RCC 7860 (cell line): ENCODE measurements around the gene SCTR.

Source experiments
- DNase-seq: peaks from one replicate; pipeline ENCODE4 v3.0.0-alpha.2; 2015; ENCODE audit warnings: low spot score
- FAIRE-seq: peaks from 2 replicates; lab custom pipeline; 2012; peaks lifted over from hg19 to GRCh38; lab: Jason Lieb, UNC

Gene SCTR

DNA sequence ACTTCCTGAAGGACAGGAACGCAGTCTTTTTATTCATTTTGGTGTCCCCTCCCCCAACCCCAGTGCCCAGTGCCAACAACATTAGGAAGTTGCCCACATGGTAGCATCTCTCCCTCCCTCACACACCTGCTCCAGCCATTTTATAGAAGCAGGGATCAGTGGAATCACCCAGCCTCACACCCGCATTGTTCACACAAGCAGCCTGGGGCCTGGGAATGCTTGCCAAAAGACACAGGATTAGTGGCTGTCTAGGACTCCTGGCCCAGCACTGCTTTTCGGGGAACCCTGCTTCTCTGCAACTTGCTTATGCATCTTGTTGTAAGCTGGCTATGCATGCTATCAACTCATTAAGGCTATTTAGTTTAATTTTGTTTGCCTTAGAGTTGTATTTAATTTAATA, 74.8 kb downstream of the SCTR start:
- DNase-seq (no peak), FAIRE-seq (no peak)

DNA sequence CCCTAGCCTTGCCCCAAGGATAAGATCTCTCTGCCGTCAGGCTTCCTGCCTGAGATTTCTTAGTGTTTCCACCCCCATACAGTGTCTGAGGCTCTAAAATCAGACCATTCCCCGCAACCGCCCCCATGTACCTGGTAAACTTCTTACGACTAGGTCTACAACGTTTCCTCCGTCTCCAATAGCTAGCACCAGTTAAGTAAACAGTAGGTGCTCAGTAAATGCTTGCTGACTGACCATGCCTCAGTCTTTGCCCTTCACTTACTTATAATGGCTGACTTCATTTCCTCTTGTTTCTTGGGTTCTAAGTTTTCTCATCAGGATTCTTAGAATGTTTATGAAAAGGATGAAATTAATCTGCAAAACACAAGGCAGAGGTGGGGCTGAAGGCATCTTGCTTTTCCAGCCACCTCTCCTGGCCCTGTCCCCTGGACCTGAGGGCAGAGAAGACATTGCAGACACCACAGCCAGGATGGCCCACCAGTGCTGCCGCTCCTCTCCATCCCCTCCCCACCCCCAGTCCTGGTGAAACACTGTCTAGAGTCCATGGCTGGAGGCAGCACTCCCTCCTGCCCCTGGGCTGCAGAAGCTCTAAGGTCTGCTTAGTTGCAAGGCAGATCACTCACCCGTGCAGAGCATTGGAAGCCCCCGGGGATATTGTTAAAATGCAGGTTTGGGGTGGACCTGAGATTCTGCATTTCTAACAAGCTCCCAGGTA, 75.7 kb downstream of the SCTR start:
- DNase-seq: no peak
- no peak for FAIRE-seq

DNA sequence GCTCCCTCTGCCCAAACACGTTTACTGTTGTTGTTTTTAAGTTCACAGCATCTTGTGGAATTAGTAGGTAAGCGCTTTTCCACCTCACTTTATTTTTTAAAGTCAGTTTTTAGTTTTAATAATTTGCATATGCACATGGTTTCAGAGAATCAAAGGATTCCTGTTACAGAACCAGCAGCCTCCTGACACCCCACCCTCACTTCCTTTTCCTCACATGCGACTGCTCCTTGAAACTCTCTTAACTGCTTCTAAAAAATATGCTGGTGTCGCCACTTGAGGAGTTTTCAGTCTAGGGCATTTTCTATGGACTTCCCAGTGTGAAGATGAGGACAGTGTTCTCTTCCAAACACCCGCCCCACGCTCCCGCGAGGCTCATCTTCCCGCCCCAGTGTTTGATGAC, 78.2 kb downstream of the SCTR start:
- no peak for DNase-seq
- no peak for FAIRE-seq

DNA sequence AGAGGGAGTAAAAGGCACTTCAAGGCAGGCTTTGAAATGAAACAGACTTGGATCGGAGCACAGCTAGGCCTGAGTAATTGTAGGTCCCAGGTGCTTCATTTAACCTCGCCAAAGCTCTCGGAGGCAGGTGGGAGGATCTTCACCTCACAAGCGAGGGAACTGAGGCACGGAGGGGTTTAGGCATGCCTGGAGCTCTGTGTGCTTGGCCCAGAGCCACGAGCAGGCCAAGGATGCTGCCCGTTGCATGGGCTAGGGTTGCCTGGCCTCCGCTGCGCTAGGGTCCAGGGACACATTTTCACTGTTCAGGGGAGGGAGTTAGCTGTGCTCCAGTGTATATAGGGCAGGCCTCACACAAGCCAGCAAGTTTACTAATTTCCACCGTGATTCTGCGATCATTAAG, 81.4 kb downstream of the SCTR start:
- FAIRE-seq: no peak

DNA sequence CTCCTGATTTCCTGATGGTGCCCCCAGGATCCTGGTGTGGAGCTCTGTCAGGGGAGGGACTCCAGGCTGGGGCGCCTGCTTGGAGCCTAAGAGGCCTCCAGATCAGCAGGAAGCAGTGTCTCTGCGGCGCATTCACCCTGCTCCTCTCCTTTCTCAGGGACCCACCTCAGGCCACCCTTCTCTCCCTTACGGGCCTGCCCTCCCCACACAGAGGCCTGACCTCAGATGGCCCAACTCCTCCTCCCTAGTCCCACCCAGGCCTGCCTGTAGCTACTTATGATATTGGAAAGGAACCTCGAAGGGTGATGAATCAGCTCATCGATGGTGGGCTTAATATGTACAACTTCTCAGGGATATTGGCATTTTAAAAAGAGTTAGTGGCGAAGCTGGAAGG, 82.1 kb downstream of the SCTR start:
- no peak for FAIRE-seq

More for the DNA sequence above, 81.4 kb downstream of the SCTR start:
- no peak for DNase-seq

DNA sequence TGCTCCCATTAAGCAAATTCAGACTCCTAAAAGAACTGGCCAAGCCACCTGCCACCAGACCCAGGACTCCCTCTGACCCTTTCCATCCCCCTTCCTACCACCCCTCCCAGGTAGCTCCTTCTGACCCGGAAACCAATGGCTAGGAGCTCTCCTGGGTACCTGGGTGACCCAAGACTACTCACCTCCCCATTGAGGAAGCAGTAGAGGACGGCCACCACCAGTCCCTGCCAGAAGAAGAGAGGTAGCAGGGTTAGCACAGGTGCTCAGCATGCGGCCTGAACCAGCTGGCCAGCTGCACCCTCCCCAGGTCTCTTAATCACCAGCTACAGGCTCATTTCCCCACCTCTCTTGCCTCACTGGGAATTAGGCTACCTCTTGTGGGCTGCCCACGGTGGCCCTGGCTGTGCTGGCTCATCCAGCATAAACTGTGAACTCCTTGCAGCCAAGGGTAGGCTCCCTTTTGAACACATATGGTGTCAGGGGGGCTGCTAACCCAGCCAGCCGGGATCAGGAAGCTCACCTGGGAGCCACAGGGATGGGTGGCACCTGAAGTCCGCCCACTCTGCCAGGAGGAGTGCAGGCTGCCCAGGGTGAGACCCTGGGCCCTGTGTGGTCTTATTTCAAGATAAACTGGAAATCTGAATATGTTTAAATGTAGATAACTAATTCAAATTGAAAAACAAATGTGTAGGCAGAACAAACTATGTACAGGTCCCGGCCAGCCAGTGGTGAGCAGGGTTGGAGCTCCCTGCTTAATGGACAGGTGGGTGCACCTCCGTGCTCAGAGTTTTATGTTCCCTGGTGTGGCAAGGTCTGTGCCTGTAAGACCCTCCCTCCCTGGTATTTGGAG, 82.7 kb downstream of the SCTR start:
- no peak for DNase-seq
- no peak for FAIRE-seq

More for the DNA sequence above, 82.1 kb downstream of the SCTR start:
- DNase-seq: no peak

DNA sequence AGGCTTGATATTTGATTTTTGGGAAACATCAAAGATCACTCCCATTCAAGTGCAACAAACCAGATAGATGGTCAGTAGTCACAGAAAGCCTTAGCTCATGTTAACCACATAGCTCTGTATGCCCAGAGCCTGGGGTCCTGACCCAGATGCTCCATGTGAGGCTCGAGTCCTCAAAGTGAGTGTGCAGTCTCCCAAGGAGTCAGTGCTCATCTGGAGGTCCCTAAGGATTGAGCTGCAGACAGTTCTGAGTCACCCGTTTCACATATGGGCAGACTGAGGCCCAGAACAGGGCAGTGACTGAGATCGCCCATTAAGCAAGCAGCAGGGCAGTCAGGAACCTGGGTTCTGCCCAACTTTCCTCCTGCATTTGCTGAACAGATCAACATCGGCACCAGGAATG, 83.4 kb downstream of the SCTR start:
- FAIRE-seq (no peak), DNase-seq (no peak)

DNA sequence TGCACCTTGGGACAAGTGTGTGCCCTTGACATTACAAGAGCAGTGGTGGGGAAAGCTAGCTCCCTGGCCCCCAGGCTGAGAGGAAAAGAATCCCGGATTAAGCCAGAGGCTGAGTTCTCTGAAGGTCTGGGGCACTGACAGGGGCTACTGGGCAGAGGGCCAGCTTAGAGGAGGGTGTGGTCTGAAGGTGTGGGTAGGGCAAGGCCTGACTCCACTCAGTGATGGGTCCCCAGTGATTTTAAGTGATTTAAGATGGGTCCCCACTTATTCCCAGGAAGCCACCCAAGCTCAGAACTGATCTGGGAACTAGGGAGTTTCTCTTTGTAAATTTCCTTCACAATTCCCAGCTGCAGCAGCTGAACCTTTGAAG, 83.8 kb downstream of the SCTR start:
- DNase-seq: no peak
- no peak for FAIRE-seq

DNA sequence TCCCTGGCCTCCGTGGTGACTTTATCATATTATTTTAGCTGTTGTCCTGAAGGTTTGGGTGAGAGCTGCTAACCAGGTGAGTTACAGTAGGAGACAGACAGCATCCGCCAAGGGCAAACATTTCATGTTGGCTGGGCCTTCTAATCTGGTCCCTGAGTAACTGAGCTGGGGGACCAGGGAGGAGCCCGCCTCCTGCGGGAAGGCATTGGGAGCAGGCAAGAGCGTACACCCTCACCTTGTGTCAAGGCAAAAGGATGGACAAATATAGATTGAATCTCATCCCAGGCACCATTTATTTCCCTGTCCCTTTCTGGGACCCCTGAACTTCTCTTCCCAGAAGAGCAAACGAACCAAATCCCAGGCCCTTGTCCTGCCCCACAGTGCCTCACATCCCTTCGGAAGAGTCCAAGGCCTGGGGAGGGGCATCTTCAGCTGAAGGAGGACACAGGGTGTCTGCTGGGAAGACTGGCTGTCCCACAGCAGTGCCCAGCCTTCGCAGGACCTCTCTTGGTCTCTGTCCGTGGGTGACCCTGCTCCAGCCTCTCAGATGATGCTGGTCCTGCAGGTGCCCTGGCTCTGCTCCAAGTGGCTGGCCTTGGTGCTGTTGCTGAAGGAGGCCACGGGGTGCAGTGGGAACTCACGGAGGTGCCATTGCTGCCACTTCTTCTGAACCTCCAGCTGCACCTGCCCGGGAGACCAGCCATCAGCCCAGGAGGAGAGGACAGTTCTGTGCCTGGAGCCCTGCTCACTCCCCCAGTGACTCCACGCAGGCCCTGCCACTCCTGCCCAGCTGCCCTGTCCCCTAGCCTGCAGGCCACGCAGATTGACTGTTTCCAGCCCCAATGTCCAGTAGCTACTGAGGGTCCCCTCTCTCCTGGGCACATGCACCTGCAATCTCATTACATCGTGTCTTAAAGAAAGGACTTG, 84.4 kb downstream of the SCTR start:
- DNase-seq: no peak
- FAIRE-seq: no peak

DNA sequence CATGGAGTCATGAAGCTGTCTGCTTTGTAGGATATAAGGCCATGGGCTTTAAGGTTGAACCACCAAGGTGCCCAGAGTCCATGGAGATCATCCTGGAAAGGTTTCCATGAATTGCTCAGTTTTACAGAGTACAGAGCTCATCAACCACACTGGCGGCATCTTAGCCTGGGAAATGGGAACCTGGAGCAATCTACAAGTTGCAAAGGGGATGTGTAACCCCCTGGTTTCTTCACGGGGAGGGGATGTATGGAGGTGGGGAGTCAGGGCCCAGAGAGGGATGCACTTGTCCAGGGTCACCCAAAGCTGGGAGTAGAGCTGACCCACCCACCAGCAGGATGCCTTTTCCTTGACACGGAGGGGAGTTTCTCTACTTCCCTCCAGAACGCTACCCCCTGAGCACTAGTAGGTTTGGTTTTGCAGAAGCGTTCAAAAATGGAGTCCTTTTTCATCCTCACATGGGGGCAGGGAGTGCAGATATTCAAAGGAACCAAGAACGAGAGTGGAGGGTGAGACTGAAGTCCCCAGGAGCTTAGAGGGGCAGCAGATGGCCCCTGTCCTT, 85.5 kb downstream of the SCTR start:
- FAIRE-seq (no peak), DNase-seq (no peak)

DNA sequence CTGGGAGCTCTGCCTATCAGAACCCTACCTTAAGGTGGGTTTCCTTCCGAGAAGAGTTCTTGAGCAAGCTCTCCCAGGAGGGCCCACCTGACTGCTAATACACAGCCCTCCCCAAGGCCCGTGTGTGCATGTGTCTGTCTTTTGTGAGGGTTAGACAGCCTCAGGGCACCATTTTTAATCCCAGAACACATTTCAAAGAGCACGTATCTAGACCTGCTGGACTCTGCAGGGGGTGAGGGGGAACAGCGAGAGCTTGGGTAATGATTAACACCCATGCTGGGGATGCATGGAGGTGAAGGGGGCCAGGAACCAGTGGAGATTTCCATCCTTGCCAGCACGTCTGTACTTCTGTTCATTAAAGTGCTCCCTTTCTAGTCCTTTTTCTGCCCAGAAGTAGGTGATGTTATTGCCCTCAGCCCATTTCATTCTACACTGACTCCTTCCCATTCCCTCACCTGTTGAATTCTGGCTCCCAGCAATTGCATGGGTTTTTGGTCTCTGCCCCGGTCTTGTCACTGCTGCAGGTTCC, 86.1 kb downstream of the SCTR start:
- no peak for DNase-seq
- FAIRE-seq: no peak

DNA sequence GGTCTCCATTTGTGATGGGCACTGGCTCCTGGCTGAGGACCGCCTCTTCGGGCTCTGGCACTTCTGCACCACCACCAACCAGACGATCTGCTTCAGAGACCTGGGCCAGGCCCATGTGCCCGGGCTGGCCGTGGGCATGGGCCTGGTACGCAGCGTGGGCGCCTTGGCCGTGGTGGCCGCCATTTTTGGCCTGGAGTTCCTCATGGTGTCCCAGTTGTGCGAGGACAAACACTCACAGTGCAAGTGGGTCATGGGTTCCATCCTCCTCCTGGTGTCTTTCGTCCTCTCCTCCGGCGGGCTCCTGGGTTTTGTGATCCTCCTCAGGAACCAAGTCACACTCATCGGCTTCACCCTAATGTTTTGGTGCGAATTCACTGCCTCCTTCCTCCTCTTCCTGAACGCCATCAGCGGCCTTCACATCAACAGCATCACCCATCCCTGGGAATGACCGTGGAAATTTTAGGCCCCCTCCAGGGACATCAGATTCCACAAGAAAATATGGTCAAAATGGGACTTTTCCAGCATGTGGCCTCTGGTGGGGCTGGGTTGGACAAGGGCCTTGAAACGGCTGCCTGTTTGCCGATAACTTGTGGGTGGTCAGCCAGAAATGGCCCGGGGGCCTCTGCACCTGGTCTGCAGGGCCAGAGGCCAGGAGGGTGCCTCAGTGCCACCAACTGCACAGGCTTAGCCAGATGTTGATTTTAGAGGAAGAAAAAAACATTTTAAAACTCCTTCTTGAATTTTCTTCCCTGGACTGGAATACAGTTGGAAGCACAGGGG, 87.1 kb downstream of the SCTR start:
- DNase-seq: no peak
- FAIRE-seq: no peak

DNA sequence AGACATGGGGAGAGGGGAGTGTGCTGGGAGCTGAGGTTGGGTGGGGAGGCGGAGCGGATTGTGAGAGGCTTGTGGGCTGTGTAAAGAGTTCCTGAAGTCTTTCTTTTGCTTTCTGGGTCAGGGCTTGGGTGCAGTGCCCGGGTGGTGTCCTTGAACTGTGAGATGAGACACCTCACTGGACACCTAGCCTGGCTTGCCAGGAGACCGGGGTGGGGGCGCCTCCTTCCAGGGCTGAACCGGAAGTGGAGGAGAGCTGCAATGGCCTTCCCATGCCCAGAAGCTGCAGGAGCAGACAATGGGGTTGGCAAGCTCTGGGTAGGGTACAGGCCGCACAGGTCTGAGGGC, 88.4 kb downstream of the SCTR start:
- no peak for DNase-seq
- FAIRE-seq: no peak

DNA sequence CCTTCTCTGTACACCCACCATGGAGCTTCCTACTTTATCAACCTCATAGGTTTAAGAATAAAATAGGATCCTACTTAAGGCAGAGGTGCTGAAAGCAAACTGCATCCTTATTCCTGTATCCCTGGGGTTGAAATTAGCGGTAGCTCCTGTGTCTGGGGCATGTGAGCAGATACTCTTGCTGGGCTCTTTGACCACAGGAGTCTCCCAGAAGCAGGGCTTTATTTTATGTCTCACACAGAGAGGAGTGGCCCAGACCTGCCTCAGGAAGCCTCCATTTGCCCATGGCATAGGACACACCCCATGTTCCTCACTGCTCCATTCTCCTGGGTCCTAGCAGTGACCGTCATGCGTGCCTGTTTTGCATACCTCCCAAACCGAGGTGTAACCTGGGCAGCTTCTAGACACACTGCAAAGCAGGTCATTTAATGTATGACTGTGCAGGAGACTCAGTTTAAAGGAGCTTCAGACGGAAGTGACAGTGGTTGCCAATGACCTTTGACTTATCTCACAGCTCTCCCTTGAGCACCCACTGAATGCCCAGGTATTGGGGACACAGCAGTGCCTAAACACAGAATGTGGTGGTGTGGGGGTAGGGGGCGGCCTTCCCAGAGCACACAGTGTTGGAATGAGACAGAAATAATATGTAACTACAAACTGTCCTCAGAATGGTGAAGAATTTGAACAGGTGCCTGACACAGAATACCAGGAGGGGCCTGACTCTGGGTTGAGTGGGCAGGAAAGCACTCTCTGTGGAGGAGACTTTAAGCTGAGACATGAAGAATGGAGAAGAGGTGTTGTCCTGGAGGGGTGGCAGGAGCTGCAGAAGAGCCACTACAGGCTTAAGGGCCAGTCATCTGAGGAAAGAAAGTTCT, 89.0 kb downstream of the SCTR start:
- FAIRE-seq: no peak
- no peak for DNase-seq

DNA sequence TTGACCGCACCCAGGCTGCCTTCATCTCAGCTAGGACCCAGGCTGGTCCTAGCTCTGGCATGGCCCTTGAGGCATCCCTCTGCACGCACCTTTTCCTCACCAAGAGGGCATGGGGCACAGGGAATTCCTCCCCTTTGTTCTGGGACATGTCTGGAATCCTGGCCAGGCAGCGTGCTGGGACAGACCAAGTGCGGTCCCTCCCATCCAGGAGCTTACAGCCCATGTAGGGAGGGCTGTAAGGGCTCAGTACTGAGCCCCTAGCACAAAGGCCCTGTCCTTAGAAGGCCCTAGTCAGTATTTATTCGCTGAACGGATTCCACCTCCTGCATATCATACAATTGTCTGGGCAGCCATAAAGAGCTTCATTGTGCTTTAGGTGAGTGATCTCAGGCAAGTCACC, 89.6 kb downstream of the SCTR start:
- FAIRE-seq (no peak), DNase-seq (no peak)

DNA sequence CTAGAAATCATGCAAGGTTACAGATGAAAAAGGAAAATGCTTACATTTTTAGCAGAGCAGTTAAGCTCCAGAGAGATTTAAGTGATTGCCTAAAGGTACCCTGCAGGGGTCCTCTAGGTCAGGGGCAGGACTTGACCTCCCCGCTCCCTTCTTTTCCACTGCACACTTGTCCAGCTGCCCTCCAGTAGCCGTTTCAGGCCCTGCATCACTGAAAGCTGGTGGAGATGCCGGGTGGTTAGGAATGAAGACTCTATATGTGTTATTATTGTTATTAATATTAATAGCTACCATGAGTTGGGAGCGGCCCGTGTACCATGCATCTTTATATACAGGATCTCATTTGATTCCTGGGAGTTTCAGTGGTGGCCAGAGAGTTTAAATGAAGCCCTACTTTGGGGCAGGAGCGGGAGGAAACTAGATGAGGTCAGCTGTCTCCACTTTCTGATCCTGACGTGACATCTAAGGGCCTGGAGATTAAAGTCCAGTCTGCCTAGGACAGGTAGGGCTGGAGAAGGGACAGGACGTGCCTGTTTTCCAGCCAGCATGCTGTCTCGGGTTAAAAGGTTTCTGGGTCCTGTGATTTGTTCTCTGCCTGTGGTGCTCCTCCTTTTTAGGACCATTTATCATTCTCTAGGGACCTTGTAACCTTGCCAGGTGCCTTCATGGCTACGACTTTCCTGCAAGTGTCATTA, 90.5 kb downstream of the SCTR start:
- FAIRE-seq (no peak), DNase-seq (no peak)

DNA sequence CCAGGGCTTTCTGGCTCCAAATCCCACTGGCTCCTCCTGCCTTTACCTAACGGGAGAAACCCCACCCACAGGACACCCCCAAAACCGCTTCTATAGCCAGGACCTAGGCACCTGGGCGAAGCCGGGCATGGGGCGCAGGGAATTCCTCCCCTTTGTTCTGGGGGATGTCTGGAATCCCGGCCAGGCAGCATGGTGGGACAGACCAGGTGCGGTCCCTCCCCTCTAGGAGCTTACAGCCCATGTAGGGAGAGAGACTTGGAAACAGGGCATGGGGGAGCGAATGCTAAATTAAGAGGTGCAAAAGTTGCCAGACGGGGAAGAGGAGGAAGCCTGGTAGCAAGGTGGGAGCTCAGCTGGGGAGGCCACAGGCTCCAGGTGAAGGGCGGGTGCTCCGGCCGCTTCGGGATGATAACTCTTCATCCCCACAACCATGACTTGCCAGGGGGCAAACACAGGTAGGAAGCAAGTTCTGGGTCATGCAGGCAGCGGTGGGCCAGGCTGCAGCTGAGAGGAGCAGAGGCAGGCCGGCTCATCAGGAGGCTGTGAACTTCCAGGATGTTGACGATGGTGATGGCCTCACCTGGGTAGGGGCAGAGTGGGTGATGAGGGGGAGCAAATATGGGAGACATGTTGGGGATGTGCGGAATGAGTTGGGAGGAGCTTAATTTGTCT, 91.3 kb downstream of the SCTR start:
- FAIRE-seq (no peak), DNase-seq (no peak)
